T-helper 2 cell treated with Interferon-gamma antibody and Interleukin-4, amounts not matched to agents 100 ng/mL and 5 ng/mL, for 36 hours (primary cell): ENCODE results near the gene RAPGEF3. TPM values are rescaled to one million over a fixed set of nuclear protein-coding genes. Genes with fewer than 3 reads are reported as not detected.

Source experiments
- intact Hi-C: fragments of 100-400 bp; cut with micrococcal nuclease; formaldehyde crosslinking; loops from one replicate; pipeline ENCODE4 v1.15.1; 2023
- total RNA-seq: library from RNA; stranded (reverse); gene quantifications from 2 replicates; pipeline ENCODE4 v1.2.3, GENCODE V29; 2022

Gene RAPGEF3
- total RNA-seq, 1 donor from 2014 or later = 0.20 TPM

DNA sequence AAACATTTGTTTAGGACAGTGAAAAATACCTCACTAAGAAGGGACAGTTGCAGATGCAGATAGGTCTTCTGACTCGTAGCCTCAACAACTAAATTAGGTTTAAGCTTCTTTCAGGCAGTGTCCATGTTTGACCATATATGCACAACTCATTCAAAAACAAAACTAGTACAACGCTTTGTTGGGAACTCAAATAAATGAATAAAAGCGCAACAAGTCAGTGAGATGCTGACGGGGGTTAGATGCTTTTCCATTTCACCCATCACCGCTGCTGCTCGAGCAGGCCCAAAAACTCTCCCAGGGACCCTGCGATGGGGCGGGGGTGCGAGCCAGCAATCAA is 53.5 kb downstream of the RAPGEF3 start:
- intact Hi-C loops = loop anchor here (5.0 to 10.0 kb wide), 9 partner anchors 53 to 1488 kb away; partner anchors contain the start of genes ASB8, CCDC184, SLC38A2 and TMEM106C

DNA sequence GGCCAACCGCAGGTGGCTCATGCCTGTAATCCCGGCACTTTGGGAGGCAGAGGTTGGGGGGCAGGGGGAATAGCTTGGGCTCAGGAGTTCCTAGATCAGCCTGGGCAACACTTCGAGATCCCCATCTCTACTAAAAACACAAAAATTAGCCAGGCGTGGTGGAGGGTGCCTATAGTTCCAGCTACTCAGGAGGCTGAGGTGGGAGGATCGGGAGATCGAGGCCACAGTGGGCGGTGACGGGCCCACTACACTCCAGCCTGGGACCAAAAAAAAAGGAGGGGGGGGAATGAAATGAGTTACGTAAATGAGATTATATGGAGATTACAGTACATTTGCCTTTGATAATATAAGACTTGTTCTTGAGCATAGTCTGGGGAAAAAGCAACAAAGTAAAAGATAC is 54.0 kb downstream of the RAPGEF3 start:
- intact Hi-C loops = loop anchor here (5.0 to 10.0 kb wide), 9 partner anchors 52 to 1487 kb away; partner anchors contain the start of genes ASB8, CCDC184, SLC38A2 and TMEM106C

DNA sequence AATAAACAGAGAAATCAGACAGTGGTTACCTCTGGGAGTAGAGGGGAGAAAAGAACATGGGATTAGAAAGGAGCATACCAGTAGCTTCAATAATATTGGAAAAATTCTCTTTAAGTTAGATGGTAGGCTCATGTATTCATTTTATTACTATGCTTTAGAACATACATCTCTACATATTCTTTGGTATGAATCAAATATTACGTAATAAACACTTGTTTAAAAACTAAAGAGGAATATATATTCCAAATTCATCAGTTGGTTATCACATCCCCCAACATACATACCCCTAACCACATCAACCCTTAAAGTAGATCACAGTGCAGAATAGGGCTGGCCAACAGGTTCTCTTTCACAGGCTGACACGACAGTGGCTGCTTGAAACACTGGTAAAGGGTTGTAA is 58.4 kb downstream of the RAPGEF3 start:
- intact Hi-C loops = loop anchor here (10.0 kb wide), 3 partner anchors 305 to 615 kb away; partner anchors contain the start of gene CCDC184

DNA sequence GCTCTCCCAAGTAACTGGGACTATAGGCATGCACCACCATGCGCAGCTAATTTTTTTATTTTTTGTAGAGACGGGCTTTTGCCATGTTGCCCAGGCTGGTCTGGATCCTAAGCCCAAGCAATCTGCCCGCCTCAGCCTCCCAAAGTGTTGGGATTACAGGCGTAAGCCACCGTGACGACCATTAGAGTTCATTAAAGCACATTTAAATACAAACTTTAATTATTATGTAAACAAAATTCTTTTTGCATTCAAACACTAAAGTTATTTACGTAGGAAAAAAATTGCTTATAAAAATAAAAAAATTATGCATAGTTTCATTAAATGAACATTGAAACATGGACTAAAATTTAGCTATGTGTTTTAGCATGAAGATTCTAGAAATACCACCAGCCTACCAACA is 60.0 kb downstream of the RAPGEF3 start:
- intact Hi-C loops = no loop called here

DNA sequence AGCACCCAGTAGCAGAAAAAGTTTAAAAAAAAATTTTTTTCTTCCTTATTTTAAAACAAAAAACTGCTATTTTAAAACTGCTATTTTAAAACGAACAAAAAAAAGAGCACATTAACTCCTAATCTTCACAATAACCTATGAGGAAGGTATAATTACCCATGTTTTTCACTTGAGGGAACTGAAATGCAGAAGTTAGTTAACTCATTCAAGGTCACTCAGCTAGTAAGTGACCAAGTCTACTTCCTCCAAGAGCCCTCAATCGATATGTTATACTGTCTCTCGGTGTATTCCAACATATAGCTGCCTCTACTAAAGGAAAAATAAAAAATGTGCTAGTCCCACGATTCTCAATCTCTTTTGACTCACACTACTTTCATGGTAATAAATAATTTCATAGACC is 60.6 kb downstream of the RAPGEF3 start:
- intact Hi-C loops = no loop called here

DNA sequence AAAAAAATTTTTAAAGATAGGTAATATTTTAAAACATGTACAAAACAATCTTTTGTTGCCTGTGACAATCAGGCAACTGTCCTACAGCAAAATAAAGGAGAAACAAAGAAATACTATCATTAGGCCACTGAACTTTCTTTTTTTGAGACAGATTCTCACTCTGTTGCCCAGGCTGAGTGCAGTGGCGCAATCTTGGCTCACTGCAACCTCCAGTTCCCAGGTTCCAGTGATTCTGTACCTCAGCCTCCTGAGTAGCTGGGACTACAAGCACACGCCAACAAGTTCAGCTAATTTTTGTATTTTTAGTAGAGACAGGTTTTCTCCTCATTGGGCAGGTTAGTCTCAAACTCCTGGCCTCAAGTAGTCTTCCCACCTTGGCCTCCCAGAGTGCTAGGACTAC is 69.5 kb downstream of the RAPGEF3 start:
- intact Hi-C loops = no loop called here

DNA sequence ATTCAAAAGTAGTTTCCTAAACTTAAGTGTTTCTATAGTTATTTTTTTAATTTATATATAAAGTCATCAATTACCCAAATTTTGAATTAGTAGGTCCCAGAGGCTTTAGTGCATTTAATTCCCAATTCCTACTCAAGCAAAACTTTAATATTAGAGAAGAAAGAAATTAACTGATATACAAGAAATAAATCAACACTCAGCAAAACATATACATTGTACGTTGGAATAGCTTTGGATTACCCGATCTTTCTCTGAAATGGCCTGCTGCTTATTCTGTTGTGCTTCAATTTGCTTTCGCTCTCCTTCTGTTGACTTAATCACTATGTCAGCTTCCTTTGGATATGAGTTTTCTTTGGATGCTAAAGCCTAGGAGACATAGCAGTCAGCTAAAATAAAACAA is 71.0 kb downstream of the RAPGEF3 start:
- intact Hi-C loops = loop anchor here (2.0 kb wide), 1 partner anchor 37 kb away; no protein-coding TSS in a partner anchor

DNA sequence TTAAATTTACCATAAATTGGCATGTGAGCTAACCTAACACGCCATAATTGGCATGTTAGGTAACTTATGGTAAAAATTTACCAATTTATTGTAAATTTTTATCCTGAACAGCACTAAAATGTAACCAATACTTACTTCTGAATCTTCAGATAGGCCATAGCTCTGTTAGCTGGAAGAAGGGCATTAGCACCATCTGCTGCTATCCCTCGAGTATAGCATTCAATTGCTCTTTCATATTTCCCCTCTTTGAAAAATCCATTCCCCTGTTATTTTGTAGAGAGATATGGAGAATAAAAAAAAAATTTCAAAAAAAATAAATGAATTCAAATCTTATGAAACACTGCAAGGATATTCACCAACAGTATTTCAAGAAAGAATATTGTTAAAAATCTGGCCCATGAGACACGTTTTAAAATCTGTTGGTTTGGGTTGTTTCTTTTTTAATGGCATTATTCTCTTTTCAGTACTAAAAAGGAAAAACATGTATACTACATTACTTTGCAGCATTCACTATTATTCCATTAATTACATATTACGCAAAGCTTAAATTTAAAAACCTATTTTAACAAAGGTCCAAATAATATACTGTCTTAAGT is 71.9 kb downstream of the RAPGEF3 start:
- intact Hi-C loops = loop anchor here (1.0 to 2.0 kb wide), 2 partner anchors 36 to 654 kb away; no protein-coding TSS in a partner anchor

Other genes with a start within 250 kb of the RAPGEF3 start
- 42.3 and 45.1 TPM in 2 replicates for gene RPAP3, start 52.9 kb downstream of the RAPGEF3 start, total RNA-seq
- 0.07 TPM in 1 of 2 replicates, not detected in the other for gene ENDOU, start 33.4 kb downstream of the RAPGEF3 start, total RNA-seq
- 5.8 and 6.5 TPM in 2 replicates for gene SLC48A1, start 14.4 kb upstream of the RAPGEF3 start, total RNA-seq
- gene HDAC7, start 61.0 kb upstream of the RAPGEF3 start, total RNA-seq = 150 TPM in 2 replicates
- gene VDR, start 146.1 kb upstream of the RAPGEF3 start, total RNA-seq = 38.8 and 41.6 TPM in 2 replicates
- 161 and 164 TPM in 2 replicates for gene TMEM106C, start 204.7 kb upstream of the RAPGEF3 start, total RNA-seq
- 0.32 TPM in 1 of 2 replicates, not detected in the other for gene COL2A1, start 245.6 kb upstream of the RAPGEF3 start, total RNA-seq